Measurements from ENCODE around the gene DICER1.

GRCh38 chr14:95153866-95154265, 3.5 kb downstream of the DICER1 start:
- TF ChIP-seq CTCF (IDR thresholded peaks at IDR 0.05) = no peak
- no peak for TF ChIP-seq SMC3 (IDR thresholded peaks at IDR 0.05)
- TF ChIP-seq RNF2 (IDR thresholded peaks at IDR 0.05; ENCODE audit: borderline replicate concordance, low read depth) = no peak
- no peak for TF ChIP-seq BHLHE40 (IDR thresholded peaks at IDR 0.05; ENCODE audit: low read depth, low read length)
- no peak for TF ChIP-seq NR3C1 (IDR thresholded peaks at IDR 0.05)
- TF ChIP-seq CEBPB (IDR thresholded peaks at IDR 0.05) = no peak
- TF ChIP-seq, protein P1, sequence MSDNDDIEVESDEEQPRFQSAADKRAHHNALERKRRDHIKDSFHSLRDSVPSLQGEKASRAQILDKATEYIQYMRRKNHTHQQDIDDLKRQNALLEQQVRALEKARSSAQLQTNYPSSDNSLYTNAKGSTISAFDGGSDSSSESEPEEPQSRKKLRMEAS (IDR thresholded peaks at IDR 0.05) = no peak
- TF ChIP-seq POLR2A (IDR thresholded peaks at IDR 0.05; ENCODE audit: low read length) = no peak

All from A549 (cell line).